ENCODE measurements around the gene ZNF823. TPM values are rescaled to one million over a fixed set of nuclear protein-coding genes. Genes with fewer than 3 reads are reported as not detected.

The ZNF823 gene
- total and polyA plus RNA-seq, 2 donors (not counting 3 experiments of a cell fraction or from before 2014, with no cell fraction given): 1.4 to 4.4 TPM

DNA sequence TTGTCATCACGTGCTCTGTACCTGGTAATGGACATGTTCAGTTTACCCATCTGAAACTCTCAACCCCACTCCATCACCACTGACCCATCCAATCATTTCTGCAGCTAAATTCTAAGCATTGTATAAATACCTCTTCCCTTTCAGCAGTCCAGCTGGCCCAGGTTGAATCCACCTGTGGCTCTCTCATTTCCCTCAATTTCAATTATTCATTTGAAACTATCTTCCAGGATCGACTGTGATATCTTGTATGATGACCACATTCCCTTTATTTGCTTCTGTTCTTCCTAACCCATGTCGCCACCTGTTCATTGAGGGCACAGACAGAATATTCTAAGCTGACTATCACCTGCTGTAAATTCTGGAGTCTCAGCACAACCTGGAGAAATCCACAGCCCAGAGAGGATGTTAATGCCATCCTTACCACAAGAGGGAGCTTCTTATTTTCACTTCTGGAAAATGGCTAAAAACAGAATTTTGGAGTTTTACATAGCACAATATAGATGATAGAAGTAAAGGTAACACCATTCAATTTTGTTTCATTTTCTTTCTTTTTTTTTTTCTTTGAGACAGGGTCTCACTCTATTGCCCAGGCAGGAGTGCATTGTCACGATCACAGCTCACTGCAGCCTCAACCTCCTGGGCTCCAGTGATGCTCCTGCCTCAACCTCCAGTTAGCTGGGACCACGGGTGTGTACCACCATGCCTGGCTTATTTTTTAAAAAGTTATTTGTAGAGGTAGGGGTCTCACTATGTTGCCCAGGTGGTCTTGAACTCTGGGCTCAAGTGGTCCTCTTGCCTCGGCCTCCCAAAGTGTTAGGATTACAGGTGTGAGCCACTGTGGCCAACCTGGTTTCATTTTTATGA lies 38.6 kb downstream of the ZNF823 start:
- TF ChIP-seq, protein P1, sequence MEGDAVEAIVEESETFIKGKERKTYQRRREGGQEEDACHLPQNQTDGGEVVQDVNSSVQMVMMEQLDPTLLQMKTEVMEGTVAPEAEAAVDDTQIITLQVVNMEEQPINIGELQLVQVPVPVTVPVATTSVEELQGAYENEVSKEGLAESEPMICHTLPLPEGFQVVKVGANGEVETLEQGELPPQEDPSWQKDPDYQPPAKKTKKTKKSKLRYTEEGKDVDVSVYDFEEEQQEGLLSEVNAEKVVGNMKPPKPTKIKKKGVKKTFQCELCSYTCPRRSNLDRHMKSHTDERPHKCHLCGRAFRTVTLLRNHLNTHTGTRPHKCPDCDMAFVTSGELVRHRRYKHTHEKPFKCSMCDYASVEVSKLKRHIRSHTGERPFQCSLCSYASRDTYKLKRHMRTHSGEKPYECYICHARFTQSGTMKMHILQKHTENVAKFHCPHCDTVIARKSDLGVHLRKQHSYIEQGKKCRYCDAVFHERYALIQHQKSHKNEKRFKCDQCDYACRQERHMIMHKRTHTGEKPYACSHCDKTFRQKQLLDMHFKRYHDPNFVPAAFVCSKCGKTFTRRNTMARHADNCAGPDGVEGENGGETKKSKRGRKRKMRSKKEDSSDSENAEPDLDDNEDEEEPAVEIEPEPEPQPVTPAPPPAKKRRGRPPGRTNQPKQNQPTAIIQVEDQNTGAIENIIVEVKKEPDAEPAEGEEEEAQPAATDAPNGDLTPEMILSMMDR (IDR thresholded peaks at IDR 0.05; ENCODE audit: extremely low read depth in 1 of 2, insufficient read depth in 1 of 2, low read depth in 1 of 2, low read length in 2 of 2): peak; percentile 47 to 58
- no peak for TF ChIP-seq POLR2AphosphoS5 (IDR thresholded peaks at IDR 0.05; ENCODE audit: insufficient read depth, low read depth, low read length)
- Histone ChIP-seq H3K4me3 (replicated peaks in 1 of 3; ENCODE audit: insufficient read depth in 1 of 3, low read depth in 1 of 3, low read length in 3 of 3) (no peak overlapping the region), H2AFZ (ENCODE audit: low read depth, low read length) (no peak overlapping the region), H3K9me1 (replicated peaks; ENCODE audit: control insufficient read depth, extremely low read depth, insufficient read depth, low read length) (no peaks in the 10 kb centered on the region), H3K9me3 (replicated peaks; ENCODE audit: control insufficient read depth, insufficient read depth, low read length) (no peaks in the 10 kb centered on the region), H3K79me2 (ENCODE audit: control insufficient read depth, insufficient read depth, low read length) (no peaks in the 10 kb centered on the region), H3K36me3 (ENCODE audit: control insufficient read depth in 2 of 2, extremely low read depth in 1 of 2, insufficient read depth in 2 of 2, low read length in 2 of 2) (no peaks in the 10 kb centered on the region), H3K27ac (ENCODE audit: insufficient read depth, low read depth, low read length) (no peak overlapping the region), H3K9ac (replicated peaks; ENCODE audit: extremely low read depth, insufficient read depth, low read length) (no peak overlapping the region), H4K20me1 (replicated peaks; ENCODE audit: control insufficient read depth, extremely low read depth, insufficient read depth, low read length) (no peaks in the 10 kb centered on the region), H3K4me2 (ENCODE audit: insufficient read depth, low read length) (no peak overlapping the region), H3K4me1 (ENCODE audit: control insufficient read depth, extremely low read depth, insufficient read depth, low read length) (peaks cover under 1% of the 10 kb centered on the region), H3K27me3 (ENCODE audit: control insufficient read depth in 2 of 2, insufficient read depth in 2 of 2, low read length in 2 of 2) (no peaks in the 10 kb centered on the region)
- CTCF ChIA-PET: interaction anchor here (0.6 to 2.1 kb wide), 25 partner anchors 8 to 288 kb away, joined by 3 to 26 read pairs (median 5); partner anchors contain the start of genes ZNF441, ZNF700 and ZNF823
- dilution Hi-C loops (cut with MboI; ENCODE audit: extremely low pct_ligation_motif_present, low sequenced_read_pairs) (no loop called here), intact Hi-C loops (cut with micrococcal nuclease) (loop anchor here (1.0 to 5.0 kb wide), 3 partner anchors 38 to 138 kb away; partner anchors contain the start of gene ZNF823)
- BruUV-seq (replicated peaks): no TSS peak
- FAIRE-seq (peak; percentile 48), DNase-seq (ENCODE audit: low read depth, low spot score) (peak; percentile 34)
- POLR2A ChIA-PET: no interaction called here

DNA sequence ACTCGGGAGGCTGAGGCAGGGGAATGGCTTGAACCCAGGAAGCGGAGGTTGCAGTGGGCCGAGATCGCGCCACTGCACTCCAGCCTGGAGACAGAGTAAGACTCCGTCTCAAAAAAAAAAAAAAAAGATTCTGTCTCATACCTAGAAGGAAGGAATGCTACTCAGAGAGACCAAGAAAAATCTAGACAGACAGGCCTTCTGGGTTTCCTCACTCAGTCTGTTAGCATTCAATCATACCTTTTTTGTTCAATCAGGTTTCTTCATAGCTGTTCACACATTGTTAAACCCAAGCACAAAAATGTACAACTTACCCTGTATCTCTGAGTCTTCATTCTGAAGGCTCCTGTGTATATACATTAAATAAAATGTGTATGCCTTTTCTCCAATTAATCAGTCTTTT lies 40.5 kb downstream of the ZNF823 start:
- TF ChIP-seq GATA2 (IDR thresholded peaks at IDR 0.05; ENCODE audit: insufficient read depth, insufficient read length, low read depth, low read length): no peak
- no peak for TF ChIP-seq POLR2A (IDR thresholded peaks at IDR 0.05; ENCODE audit: low read depth, low read length)
- TF ChIP-seq, protein P2, sequence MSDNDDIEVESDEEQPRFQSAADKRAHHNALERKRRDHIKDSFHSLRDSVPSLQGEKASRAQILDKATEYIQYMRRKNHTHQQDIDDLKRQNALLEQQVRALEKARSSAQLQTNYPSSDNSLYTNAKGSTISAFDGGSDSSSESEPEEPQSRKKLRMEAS (IDR thresholded peaks at IDR 0.05; ENCODE audit: insufficient read depth, insufficient read length): no peak
- TF ChIP-seq MYC (IDR thresholded peaks at IDR 0.05; ENCODE audit: low read depth, low read length): no peak
- TF ChIP-seq EZH2 (IDR thresholded peaks at IDR 0.05; ENCODE audit: borderline replicate concordance, low read depth, low read length, severe bottlenecking): no peak
- TF ChIP-seq, protein P1 (IDR thresholded peaks at IDR 0.05; ENCODE audit: extremely low read depth in 1 of 2, insufficient read depth in 1 of 2, low read depth in 1 of 2, low read length in 2 of 2): no peak
- Histone ChIP-seq H3K4me1 (ENCODE audit: control insufficient read depth, extremely low read depth, insufficient read depth, low read length) (peaks cover 2% of the 10 kb centered on the region), H3K79me2 (ENCODE audit: control insufficient read depth, insufficient read depth, low read length) (no peaks in the 10 kb centered on the region), H3K9ac (replicated peaks; ENCODE audit: extremely low read depth, insufficient read depth, low read length) (no peak overlapping the region), H3K9me1 (replicated peaks; ENCODE audit: control insufficient read depth, extremely low read depth, insufficient read depth, low read length) (no peaks in the 10 kb centered on the region), H3K4me2 (ENCODE audit: insufficient read depth, low read length) (no peak overlapping the region), H3K9me3 (replicated peaks; ENCODE audit: control insufficient read depth, insufficient read depth, low read length) (no peaks in the 10 kb centered on the region), H3K4me3 (replicated peaks in 1 of 3; ENCODE audit: insufficient read depth in 1 of 3, low read depth in 1 of 3, low read length in 3 of 3) (no peak overlapping the region), H3K36me3 (ENCODE audit: control insufficient read depth in 2 of 2, extremely low read depth in 1 of 2, insufficient read depth in 2 of 2, low read length in 2 of 2) (no peaks in the 10 kb centered on the region), H3K27ac (ENCODE audit: insufficient read depth, low read depth, low read length) (no peak overlapping the region), H2AFZ (ENCODE audit: low read depth, low read length) (no peak overlapping the region), H4K20me1 (replicated peaks; ENCODE audit: control insufficient read depth, extremely low read depth, insufficient read depth, low read length) (no peaks in the 10 kb centered on the region), H3K27me3 (ENCODE audit: control insufficient read depth in 2 of 2, insufficient read depth in 2 of 2, low read length in 2 of 2) (no peaks in the 10 kb centered on the region)
- intact Hi-C loops (cut with micrococcal nuclease) (loop anchor here (2.0 to 5.0 kb wide), 2 partner anchors 43 to 136 kb away; no protein-coding TSS in a partner anchor), dilution Hi-C loops (cut with MboI; ENCODE audit: extremely low pct_ligation_motif_present, low sequenced_read_pairs) (no loop called here)
- FAIRE-seq (no peak), DNase-seq (ENCODE audit: low read depth, low spot score) (no peak)
- no TSS peak for BruUV-seq (replicated peaks)
- ChIA-PET POLR2A (no interaction called here), CTCF (interaction anchor here (0.7 kb wide), 1 partner anchor 55 kb away, joined by 3 read pairs; no protein-coding TSS in a partner anchor)

All from endothelial cell of umbilical vein (primary cell).